Measurements from ENCODE around the gene ZNF324. TPM values are rescaled to one million over a fixed set of nuclear protein-coding genes. Genes with fewer than 3 reads are reported as not detected.
A peak's percentile ranks its signal among the peaks of the same experiment; 100 is the strongest.

The ZNF324 gene
- total and polyA plus RNA-seq, 2 of the 8 experiments (the other 6 are each of a cell fraction or from before 2014, with no cell fraction given) = 5.1 to 5.8 TPM

- TF ChIP-seq PHF8 (conservative IDR thresholded peaks at IDR 0.05; ENCODE audit: low read depth, low read length) = peak; percentile 55; the same call in 1 of the 2 replicates
- TF ChIP-seq HDAC6 (IDR thresholded peaks at IDR 0.05; ENCODE audit: low read depth, low read length) = no peak
- TF ChIP-seq RAD21 (IDR thresholded peaks at IDR 0.05 in 1 of 2, conservative IDR thresholded peaks at IDR 0.05 in 1 of 2; ENCODE audit: low read depth in 2 of 2, low read length in 2 of 2) = no peak
- TF ChIP-seq JUND (IDR thresholded peaks at IDR 0.05; ENCODE audit: low read length) = 0 out of 2 replicates have a peak, but pooled peaks have one; percentile 12
- TF ChIP-seq TBP (IDR thresholded peaks at IDR 0.05; ENCODE audit: low read depth, low read length) = peak; percentile 46; the same call in 1 of the 2 replicates
- peak; percentile 75; the same call in 1 of the 2 replicates for TF ChIP-seq GABPA (IDR thresholded peaks at IDR 0.05; ENCODE audit: borderline replicate concordance, insufficient read depth, low read length)
- TF ChIP-seq EP300 (IDR thresholded peaks at IDR 0.05; ENCODE audit: borderline replicate concordance in 1 of 2, low read depth in 2 of 2, low read length in 2 of 2) = no peak
- TF ChIP-seq HDAC2 (IDR thresholded peaks at IDR 0.05; ENCODE audit: borderline replicate concordance in 1 of 2, low read depth in 2 of 2, low read length in 2 of 2) = no peak
- TF ChIP-seq SP2 (IDR thresholded peaks at IDR 0.05; ENCODE audit: low read length) = no peak
- 0 out of 2 replicates have a peak, but pooled peaks have one; percentile 1 for TF ChIP-seq SRF (IDR thresholded peaks at IDR 0.05; ENCODE audit: low read depth, low read length)
- TF ChIP-seq POLR2AphosphoS5 (IDR thresholded peaks at IDR 0.05; ENCODE audit: low read depth, low read length) = no peak
- TF ChIP-seq KDM5A (IDR thresholded peaks at IDR 0.05; ENCODE audit: low read length) = no peak
- TF ChIP-seq RFX5 (IDR thresholded peaks at IDR 0.05; ENCODE audit: borderline replicate concordance, low read depth, low read length) = no peak
- no peak for TF ChIP-seq MAFK (IDR thresholded peaks at IDR 0.05; ENCODE audit: low read depth, low read length)
- peak; percentile 63; the same call in 1 of the 2 replicates for TF ChIP-seq TAF1 (IDR thresholded peaks at IDR 0.05; ENCODE audit: low read depth, low read length)
- no peak for TF ChIP-seq RXRA (IDR thresholded peaks at IDR 0.05; ENCODE audit: insufficient read depth, low read depth, low read length)
- TF ChIP-seq BCL11A (IDR thresholded peaks at IDR 0.05; ENCODE audit: low read depth in 2 of 2, low read length in 2 of 2) = no peak
- TF ChIP-seq CTBP2 (IDR thresholded peaks at IDR 0.05; ENCODE audit: borderline replicate concordance, insufficient read depth, insufficient read length, low read length) = no peak
Measured at GRCh38 chr19:58466760-58467589, at the start of gene ZNF324 (continued).
